ENCODE data around the gene BABAM2. TPM values are rescaled to one million over a fixed set of nuclear protein-coding genes. Genes with fewer than 3 reads are reported as not detected.

BABAM2 gene
- total RNA-seq, 1 donor from 2014 or later = 41.0 TPM

DNA sequence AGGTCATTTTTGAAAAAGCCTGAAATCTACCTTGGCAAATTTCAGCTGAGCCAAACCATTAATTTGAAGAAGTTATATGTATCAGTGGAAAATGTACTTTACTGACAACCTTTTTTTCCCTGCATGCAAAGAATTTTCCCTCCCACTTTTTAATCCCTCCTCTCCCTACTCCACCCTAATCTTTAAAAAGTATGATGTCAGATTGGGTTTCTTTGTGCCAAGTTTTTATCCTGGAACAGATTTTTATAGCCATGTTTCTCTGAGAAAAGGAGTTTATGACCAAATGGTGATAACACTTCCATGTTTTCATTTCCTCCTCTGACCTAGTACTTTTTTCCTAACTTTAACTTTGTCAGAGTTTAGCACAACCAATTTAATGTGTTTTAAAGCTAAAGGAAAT lies 251.9 kb downstream of the BABAM2 start:
- H3K4me1 ChIP-seq = peaks cover 51% of the 10 kb centered on the region
- no peak for DNase-seq (ENCODE audit: extremely low spot score in 2 of 2)
- H3K36me3 ChIP-seq = no peaks in the 10 kb centered on the region
- no peak overlapping the region for H3K4me3 ChIP-seq
- intact Hi-C loops (cut with DNase I) = no loop called here
- H3K27ac ChIP-seq = peak overlapping the region; percentile 65
- H3K9me3 ChIP-seq = no peaks in the 10 kb centered on the region
- H3K27me3 ChIP-seq = no peaks in the 10 kb centered on the region
- TF ChIP-seq, protein P1, sequence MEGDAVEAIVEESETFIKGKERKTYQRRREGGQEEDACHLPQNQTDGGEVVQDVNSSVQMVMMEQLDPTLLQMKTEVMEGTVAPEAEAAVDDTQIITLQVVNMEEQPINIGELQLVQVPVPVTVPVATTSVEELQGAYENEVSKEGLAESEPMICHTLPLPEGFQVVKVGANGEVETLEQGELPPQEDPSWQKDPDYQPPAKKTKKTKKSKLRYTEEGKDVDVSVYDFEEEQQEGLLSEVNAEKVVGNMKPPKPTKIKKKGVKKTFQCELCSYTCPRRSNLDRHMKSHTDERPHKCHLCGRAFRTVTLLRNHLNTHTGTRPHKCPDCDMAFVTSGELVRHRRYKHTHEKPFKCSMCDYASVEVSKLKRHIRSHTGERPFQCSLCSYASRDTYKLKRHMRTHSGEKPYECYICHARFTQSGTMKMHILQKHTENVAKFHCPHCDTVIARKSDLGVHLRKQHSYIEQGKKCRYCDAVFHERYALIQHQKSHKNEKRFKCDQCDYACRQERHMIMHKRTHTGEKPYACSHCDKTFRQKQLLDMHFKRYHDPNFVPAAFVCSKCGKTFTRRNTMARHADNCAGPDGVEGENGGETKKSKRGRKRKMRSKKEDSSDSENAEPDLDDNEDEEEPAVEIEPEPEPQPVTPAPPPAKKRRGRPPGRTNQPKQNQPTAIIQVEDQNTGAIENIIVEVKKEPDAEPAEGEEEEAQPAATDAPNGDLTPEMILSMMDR (IDR thresholded peaks at IDR 0.05) = no peak
- TF ChIP-seq POLR2A (IDR thresholded peaks at IDR 0.05) (no peak), POLR2AphosphoS5 (IDR thresholded peaks at IDR 0.05; ENCODE audit: insufficient read depth in 1 of 2, low read depth in 1 of 2) (peak in 1 of 2 donors; percentile 93)

DNA sequence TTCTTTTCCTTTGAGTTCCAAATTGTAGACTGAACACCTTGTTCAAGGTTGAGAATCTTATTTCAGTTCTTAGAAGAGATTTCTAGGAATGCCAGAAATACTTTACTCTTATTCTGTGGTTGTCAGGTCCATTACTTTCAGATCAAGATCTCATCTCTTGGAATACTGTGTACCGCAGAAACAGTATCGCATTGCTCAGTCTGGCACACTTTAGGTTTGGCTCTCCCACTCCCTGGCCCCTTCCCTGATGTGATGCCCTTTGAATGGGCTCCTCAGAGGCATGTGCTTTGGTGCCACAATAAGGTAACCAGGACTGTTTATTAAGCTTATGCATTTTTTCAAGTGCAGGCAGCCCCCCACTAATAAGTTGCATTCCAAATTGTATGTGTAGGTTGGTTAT lies 257.5 kb downstream of the BABAM2 start:
- no peak overlapping the region for H3K27ac ChIP-seq

DNA sequence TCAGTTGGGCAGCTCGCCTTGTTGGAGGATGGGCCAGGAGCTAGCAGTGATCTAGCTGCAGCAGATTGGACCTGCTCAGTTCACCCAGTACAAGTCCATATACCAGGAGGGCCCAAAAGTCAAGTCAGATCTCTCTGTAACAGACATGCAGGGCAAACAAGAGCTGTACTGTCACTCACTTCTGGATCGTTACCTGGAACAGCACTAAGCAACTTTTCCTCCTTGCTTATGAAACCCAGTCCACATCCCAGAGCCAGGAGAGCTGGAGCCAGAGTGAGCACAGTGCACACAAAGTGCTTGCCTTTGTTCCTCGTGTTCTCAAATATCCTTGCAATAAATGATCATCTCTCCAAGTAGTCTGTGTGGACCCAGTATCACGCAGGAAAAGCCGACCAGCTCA lies 258.0 kb downstream of the BABAM2 start:
- H3K4me3 ChIP-seq = no peak overlapping the region
- TF ChIP-seq POLR2A (IDR thresholded peaks at IDR 0.05) (no peak), POLR2AphosphoS5 (IDR thresholded peaks at IDR 0.05; ENCODE audit: insufficient read depth in 1 of 2, low read depth in 1 of 2) (no peak)
- TF ChIP-seq, protein P1 (IDR thresholded peaks at IDR 0.05) = no peak
- no peak for DNase-seq (ENCODE audit: extremely low spot score in 2 of 2)
- no peak overlapping the region for H3K27ac ChIP-seq
- no peaks in the 10 kb centered on the region for H3K9me3 ChIP-seq
- H3K4me1 ChIP-seq = peaks cover 32% of the 10 kb centered on the region
- H3K27me3 ChIP-seq = no peaks in the 10 kb centered on the region
- intact Hi-C loops (cut with DNase I) = no loop called here
- H3K36me3 ChIP-seq = no peaks in the 10 kb centered on the region

More for the DNA sequence above, 257.5 kb downstream of the BABAM2 start:
- Histone ChIP-seq H3K36me3 (no peaks in the 10 kb centered on the region), H3K4me3 (no peak overlapping the region), H3K4me1 (peaks cover 32% of the 10 kb centered on the region), H3K9me3 (no peaks in the 10 kb centered on the region), H3K27me3 (no peaks in the 10 kb centered on the region)
- TF ChIP-seq, protein P1 (IDR thresholded peaks at IDR 0.05) = no peak
- TF ChIP-seq POLR2AphosphoS5 (IDR thresholded peaks at IDR 0.05; ENCODE audit: insufficient read depth in 1 of 2, low read depth in 1 of 2) (no peak), POLR2A (IDR thresholded peaks at IDR 0.05) (no peak)
- DNase-seq (ENCODE audit: extremely low spot score in 2 of 2) = no peak
- intact Hi-C loops (cut with DNase I) = no loop called here

DNA sequence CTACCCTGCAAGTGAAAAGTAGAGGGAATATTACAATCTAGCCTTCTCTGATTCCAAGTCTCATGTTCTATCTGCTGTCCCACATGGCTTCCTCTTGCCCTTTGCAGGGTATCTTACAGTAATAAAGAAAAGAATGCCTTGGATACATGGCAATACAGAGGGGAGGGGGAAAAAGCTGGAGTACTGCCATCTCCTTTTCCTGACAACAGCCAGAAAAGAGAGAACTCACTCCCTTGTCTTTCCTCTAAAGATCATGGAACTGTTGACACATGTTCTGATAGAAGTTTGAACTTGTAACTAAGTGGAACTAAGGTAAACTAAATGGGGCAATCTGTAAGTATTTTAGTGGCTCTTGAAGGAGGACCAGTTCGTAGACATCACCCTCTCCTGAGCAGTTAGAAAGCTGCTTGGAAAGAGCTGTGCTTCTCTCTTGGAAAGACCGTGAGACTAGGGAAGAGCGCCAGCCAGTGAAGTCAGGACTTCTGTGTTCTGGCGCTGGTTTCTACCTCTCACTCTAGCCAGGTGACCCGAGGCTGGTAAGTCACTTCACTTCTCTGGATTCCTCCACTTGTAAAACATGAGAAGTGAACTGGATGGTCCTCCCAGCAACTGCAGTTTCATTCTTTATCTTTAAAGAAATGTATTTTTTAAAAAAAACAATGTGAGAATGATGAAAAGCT lies 259.8 kb downstream of the BABAM2 start:
- intact Hi-C loops (cut with DNase I) = no loop called here
- DNase-seq (ENCODE audit: extremely low spot score in 2 of 2) = no peak
- H3K4me3 ChIP-seq = no peak overlapping the region
- no peaks in the 10 kb centered on the region for H3K9me3 ChIP-seq
- H3K27me3 ChIP-seq = no peaks in the 10 kb centered on the region
- TF ChIP-seq, protein P1 (IDR thresholded peaks at IDR 0.05) = no peak
- peak in 1 of 2 donors; percentile 42 for TF ChIP-seq POLR2AphosphoS5 (IDR thresholded peaks at IDR 0.05; ENCODE audit: insufficient read depth in 1 of 2, low read depth in 1 of 2)
- peak overlapping the region; percentile 4 for H3K27ac ChIP-seq
- no peaks in the 10 kb centered on the region for H3K36me3 ChIP-seq
- H3K4me1 ChIP-seq = peaks cover 19% of the 10 kb centered on the region

DNA sequence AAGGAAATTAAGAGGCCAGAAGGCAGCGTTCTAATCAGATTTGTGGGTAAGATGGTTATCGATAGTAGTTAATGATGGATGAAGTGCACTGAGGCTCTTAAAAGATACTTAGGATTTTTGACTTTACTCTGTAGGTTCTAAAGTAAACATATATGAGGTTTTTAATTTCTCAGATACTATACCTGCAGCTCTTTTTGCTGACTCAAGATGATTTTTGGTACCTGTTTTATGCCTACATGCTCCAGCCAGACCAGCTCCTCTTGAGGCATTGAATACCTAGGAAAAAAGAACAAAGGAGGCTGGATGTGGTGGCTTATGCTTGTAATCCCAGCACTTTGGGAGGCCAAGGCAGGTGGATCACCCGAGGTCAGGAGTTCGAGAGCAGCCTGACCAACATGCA lies 260.5 kb downstream of the BABAM2 start:
- H3K36me3 ChIP-seq = no peaks in the 10 kb centered on the region
- TF ChIP-seq, protein P1 (IDR thresholded peaks at IDR 0.05) = no peak
- H3K4me1 ChIP-seq = peaks cover 16% of the 10 kb centered on the region
- intact Hi-C loops (cut with DNase I) = no loop called here
- peak overlapping the region; percentile 4 for H3K27ac ChIP-seq
- DNase-seq (ENCODE audit: extremely low spot score in 2 of 2) = no peak
- no peak overlapping the region for H3K4me3 ChIP-seq
- H3K27me3 ChIP-seq = no peaks in the 10 kb centered on the region
- H3K9me3 ChIP-seq = peaks cover 5% of the 10 kb centered on the region

All from vagina (tissue), 2 donors.